GM21360 (cell line): ENCODE measurements around the gene KIF22.
"Not testable (repeated sequence)": the region's sequence is repeated elsewhere in the genome, so short reads cannot be mapped to it uniquely, and the experiment has no call there.

Source experiments
- ATAC-seq: cut with Tn5 transposase; IDR thresholded peaks from one replicate; pipeline ENCODE4 v1.9.1; 2021; ENCODE audit warnings: mild to moderate bottlenecking, moderate library complexity; ENCODE audit not compliant: unreplicated experiment

The KIF22 gene

DNA sequence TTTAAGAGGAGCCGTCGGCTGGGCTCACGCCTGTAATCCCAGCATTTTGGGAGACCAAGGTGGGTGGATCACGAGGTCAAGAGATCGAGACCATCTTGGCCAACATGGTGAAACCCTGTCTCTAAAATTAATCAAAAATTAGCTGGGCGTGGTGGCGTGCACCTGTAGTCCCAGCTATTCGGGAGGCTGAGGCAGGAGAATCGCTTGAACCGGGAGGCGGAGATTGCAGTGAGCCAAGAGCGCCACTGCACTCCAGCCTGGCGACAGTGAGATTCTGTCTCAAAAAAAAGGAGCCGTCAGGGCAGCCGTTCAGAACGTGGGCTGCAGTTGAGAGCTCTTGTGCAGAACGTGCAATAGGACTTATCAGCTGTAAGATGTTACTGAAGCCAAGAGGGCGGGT is 2.6 kb downstream of the KIF22 start:
- not testable (repeated sequence) for ATAC-seq

- ATAC-seq: no peak
These were observed 3.7 kb downstream of the KIF22 start for GRCh38 chr16:29794231-29794710.

- ATAC-seq: no peak
These were observed 11.9 kb downstream of the KIF22 start for GRCh38 chr16:29802416-29802935.

GRCh38 chr16:29804020-29804419 is 13.5 kb downstream of the KIF22 start:
- ATAC-seq: no peak

DNA sequence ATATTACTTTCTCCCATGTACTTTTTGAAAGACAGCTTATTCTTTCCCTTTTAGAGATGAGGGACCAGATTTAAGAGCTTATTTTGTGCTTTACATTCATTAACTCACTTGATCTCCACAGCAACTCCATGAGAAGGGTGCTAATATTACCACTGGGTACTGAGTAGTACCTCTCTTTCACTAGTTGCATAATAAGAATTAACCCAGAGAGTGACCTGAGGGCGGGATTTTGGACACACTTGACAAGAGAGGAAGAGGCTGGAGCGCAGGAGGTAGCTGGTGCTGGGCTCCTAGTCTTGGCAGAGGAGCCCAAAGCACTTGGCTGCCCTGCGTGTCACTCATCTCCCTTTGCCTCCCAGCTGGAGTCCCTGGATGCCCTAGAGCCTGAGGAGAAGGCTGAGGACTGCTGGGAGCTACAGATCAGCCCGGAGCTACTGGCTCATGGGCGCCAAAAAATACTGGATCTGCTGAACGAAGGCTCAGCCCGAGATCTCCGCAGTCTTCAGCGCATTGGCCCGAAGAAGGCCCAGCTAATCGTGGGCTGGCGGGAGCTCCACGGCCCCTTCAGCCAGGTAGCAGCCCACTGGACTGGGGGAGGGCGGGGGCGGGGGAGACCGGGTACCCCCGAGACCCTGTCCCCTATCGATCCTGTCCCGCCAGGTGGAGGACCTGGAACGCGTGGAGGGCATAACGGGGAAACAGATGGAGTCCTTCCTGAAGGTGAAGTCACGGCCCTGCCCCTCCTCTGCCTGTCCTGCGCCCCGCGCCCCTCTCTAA is 14.1 kb downstream of the KIF22 start:
- ATAC-seq: no peak

GRCh38 chr16:29805232-29806098 is 14.9 kb downstream of the KIF22 start:
- peak; percentile 48 for ATAC-seq

DNA sequence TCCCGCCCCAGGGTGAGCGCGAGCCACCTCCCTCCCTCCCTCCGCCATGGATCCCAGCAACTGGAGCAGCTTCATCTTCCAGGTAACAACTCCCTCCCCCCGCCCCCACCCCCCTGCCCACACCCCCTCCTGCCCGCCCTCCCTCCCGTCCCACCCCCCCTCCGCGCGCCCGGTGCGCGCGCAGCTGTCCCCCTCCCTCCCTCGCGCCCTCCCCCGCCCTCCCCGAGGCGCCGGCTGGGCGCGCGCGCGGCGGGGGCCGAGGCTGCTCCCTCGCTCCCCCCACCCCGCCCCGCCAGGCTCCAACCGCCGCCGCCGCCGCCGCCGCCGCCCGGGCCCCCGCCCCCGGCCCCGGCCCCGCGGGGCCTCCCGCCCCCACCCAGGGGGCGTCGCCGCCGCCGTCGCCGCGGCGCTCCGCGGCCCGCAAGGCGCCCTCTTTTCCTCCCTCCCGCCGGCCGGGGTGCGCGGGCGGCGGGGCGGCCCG is 15.6 kb downstream of the KIF22 start, which contains the start of gene MAZ:
MAZ (plus strand) TSS at position 431 of the 481 bp plus-strand sequence. CDS start 173 bp downstream, outside the sequence.
- no peak for ATAC-seq

GRCh38 chr16:29806641-29807425 is 16.3 kb downstream of the KIF22 start:
- no peak for ATAC-seq

DNA sequence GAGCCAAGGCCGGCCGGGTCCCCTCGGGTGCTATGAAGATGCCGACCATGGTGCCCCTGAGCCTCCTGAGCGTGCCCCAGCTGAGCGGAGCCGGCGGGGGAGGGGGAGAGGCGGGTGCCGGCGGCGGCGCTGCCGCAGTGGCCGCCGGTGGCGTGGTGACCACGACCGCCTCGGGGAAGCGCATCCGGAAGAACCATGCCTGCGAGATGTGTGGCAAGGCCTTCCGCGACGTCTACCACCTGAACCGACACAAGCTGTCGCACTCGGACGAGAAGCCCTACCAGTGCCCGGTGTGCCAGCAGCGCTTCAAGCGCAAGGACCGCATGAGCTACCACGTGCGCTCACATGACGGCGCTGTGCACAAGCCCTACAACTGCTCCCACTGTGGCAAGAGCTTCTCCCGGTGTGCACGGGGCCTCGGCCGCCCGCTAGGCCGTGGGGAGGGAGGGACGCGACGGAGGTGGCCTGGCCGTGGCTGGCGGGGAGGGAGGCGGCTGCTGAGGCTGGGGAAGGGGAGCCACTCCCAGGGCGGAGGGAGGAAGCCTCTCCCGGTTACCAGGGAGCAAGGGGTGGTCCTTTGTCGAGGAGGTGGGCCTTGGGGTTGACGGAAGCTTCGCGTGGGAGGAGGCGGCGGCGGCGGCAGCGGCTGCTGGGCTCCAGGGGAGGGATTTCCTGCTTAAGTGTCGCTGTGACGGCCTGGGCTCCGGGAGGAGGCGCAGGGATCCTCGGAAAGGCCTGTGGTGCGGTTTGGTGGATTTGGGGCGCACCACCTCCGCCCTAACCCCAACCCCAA is 17.1 kb downstream of the KIF22 start:
- no peak for ATAC-seq

DNA sequence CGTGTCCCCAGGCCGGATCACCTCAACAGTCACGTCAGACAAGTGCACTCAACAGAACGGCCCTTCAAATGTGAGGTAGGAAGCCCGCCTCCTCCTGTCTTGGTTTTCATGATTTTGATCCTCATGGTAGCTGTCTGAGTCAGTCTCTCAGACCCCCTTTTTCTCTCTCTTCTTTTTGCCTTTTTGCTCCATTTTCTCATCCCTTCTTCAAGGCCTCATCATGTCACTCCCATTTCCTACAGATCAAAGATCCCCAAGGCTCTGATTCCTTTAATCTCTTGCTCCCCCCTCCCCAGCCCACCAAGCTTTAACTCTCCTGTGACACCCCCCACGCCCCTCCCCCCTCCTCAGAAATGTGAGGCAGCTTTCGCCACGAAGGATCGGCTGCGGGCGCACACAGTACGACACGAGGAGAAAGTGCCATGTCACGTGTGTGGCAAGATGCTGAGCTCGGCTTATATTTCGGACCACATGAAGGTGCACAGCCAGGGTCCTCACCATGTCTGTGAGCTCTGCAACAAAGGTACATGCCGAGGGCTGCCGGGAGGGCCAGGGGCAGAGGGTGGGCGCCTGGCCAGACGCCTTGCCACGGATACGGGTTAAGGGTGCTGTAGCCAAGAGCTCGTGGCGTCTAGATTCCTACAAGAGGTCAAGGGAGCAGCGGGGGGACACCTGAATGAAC is 17.8 kb downstream of the KIF22 start:
- ATAC-seq: no peak

DNA sequence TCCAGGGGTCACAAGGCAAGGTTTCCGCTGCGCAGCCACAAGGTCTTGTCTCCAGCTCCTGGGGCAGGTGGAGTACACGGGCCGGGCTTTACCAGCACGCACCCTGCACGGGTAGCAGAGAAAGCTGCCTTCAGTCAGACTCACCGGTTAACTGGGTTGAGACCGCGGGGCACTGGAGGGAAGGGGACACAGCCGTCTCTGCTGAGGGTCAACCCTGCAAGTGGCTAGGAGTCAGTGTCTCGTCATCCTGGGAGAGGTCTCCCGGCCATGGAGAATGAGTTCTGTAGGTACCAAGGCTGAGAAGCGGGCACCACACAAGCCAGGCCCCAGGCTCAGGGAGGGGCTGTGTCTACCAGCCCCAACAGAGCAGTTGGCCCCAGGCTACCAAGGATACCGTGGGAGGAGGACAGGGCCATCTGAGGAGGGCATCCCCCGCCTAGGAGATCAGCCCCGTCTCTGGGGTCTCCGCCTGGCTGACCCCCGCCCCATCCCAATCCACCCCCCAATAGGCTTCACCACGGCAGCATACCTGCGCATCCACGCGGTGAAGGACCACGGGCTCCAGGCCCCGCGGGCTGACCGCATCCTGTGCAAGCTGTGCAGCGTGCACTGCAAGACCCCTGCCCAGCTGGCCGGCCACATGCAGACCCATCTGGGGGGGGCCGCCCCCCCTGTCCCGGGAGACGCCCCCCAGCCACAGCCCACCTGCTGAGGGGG is 18.6 kb downstream of the KIF22 start:
- ATAC-seq: no peak

- ATAC-seq: no peak
These were observed 19.5 kb downstream of the KIF22 start for GRCh38 chr16:29809850-29810698.

DNA sequence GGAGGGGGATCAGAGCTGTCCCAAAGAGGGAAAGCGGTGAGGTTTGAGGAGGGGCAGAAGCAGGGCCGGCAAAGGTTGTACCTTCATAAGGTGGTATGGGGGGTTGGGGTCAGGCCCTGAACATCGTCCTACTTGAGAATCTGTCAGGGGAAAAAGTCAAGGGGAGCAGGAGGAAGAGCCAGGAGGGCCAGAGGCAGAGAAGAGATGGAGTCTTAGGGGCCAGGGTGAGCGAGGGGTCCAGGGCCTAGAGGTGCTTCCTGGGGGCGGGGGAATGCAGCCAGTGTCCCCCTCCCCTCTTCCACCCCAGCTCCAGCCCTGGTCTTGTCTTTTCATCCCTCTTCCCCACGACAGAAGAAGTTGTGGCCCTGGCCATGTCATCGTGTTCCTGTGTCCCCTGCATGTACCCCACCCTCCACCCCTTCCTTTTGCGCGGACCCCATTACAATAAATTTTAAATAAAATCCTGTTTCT is 20.2 kb downstream of the KIF22 start:
- no peak for ATAC-seq

GRCh38 chr16:29811170-29811895 is 20.8 kb downstream of the KIF22 start:
- ATAC-seq: no peak

DNA sequence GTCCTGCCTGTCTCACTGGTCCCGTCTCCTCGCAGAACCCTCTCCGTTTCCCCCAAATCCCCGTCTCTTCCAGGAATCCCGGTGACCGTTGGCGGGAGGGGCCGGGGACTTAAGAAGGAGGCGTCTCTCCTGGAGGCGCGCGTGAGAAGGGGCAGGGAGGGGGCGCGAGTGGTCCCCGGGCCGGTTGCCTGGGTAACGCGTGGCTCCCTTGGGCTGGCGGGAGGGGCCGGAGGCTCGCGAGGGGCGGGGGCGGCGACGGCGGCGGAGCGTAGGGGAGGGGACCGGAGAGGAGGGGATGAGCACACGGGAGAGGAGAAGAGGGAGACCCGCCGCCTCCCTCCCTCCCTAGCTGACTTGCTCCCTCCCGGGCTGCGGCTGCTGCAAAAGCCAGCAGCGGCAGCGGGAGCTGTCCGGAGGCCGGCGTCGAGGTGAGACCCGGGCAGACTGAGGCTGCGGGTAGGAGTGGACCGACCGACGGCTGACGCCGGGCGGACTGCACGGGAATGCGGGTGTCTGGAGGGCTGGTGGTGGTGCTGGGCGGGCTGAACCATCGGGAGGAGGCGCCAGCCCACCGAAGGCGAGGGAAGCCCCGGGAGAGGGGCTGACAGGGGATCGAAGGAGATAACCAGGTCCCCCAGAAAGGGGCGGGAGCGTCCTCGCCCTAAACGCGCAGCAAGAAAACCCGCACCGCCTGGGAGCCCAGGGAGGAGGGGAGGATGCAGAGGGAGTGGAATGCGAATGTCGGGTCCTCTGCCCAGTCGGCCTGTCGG is 21.5 kb downstream of the KIF22 start, which contains the start of gene PRRT2:
PRRT2 (plus strand) TSS at position 298 of the 770 bp plus-strand sequence. CDS start 862 bp downstream, outside the sequence.
- ATAC-seq: no peak
